Stimulated activated CD8-positive, alpha-beta memory T cell treated with anti-CD3 and anti-CD28 coated beads, Interleukin-2, amount 100 ng/mL, for 48 hours (primary cell): Measurements from ENCODE around the gene SNF8.
"Not testable (repeated sequence)": the region's sequence is repeated elsewhere in the genome, so short reads cannot be mapped to it uniquely, and the experiment has no call there.

Experiments used
- DNase-seq, 2 donors: peaks; one replicate each; pipeline ENCODE4 v3.0.0-alpha.2; 2020; ENCODE audit warnings: low read depth in 2 of 2

The SNF8 gene, protein sequence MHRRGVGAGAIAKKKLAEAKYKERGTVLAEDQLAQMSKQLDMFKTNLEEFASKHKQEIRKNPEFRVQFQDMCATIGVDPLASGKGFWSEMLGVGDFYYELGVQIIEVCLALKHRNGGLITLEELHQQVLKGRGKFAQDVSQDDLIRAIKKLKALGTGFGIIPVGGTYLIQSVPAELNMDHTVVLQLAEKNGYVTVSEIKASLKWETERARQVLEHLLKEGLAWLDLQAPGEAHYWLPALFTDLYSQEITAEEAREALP

GRCh38 chr17:48944515-48945260, at the start of gene SNF8:
Gene SNF8, minus strand, starts transcription at chr17:48944842. Its CDS starts 108 bp downstream, at chr17:48944734.
- peak; percentile 90 to 93 for DNase-seq

DNA sequence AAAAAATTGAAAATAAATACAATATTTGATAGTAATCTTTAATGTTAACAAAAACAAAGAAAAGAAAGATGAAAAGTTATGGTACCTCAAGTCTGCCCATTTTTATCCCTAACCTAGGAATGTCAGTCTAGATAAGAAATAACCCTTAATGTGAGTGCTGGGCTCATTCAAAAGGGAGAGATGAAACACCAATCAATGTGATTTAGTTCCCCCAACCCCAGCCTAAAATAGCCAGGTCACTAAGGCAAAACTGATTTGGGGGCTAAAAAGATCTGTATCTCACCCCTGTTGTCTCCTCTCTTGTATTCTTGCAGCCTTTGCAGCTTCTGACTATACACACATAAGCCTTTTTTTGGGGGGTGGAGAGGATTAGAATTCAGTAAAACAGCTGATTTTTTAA, 49.3 kb upstream of the SNF8 start:
- no peak for DNase-seq

GRCh38 chr17:48993305-48993704, 48.7 kb upstream of the SNF8 start:
- no peak for DNase-seq

- no peak for DNase-seq
Observed at GRCh38 chr17:48992444-48992843, 47.8 kb upstream of the SNF8 start.

- no peak for DNase-seq
Observed at GRCh38 chr17:48990882-48991357, 46.3 kb upstream of the SNF8 start.

DNA sequence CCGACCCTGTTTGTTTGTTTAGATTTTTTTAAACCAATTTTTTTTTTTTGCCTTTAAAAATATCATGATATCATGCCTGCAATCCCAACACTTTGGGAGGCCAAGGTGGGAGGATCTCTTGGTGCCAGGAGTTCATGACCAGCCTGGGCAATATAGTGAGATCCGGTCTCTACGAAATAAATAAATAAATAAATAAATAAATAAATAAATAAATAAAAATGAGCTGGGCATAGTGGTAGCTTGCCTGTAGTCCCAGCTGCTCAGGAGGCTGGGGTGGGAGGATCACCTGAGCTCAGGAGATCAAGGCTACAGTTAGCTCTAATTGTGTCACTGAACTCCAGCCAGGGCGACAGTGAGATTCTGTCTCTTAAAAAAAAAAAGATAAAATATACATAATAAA, 44.5 kb upstream of the SNF8 start:
- no peak for DNase-seq

DNA sequence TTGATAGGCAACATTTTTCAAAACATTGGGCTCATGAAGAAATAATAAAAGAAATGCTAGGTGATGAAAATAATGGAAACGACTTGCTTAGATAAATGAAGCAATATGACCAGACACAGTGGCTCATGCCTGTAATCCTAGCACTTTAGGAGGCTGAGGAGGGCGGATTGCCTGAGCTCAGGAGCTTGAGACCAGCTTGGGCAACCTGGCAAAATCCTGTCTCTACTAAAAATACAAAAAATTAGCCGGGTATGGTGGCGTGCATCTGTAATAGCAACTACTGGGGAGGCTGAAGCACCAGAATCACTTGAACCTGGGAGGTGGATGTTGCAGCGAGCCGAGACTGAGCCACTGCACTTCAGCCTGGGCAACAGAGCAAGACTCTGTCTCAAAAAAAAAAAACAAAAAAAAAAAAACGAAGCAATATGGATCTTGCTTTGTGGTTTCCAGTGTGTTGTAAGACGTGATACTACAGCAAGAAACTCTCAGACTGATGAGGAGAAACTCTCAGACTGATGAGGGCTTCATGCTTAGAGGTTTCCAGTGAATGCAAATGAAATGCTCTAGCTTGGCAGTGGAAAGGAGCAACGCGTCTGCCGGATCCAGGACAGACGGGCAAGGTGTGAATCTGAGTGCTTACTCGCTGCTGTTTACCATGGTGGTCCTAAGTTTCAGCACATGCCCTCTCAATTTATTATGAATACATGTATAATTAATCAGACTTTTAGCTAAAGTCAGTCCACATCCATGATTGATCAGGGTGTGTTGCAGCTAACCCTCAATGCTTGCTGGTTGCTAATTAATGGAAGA, 41.0 kb upstream of the SNF8 start:
- DNase-seq: no peak

GRCh38 chr17:48981927-48982539, 37.4 kb upstream of the SNF8 start:
- no peak for DNase-seq

DNA sequence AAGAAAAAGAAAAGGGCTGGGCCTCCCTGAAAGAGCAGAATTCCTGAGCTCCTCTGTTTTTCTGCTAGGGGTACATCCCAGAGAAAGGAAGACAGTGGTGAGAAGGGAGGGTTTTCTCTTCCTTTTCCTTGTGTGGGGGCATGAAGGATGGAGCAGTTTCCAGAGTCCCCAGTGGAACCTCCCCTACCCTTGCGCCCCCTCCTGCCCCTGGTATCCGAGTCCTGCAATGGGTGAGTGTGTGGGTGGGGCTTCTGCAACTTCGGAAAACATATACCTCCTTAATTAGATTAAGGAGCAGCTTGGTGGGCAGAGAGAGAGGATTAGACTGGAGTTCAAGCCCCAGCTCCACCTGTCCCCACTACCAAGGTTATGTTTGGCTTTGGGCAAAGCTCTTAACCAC, 29.2 kb upstream of the SNF8 start:
- DNase-seq: no peak

GRCh38 chr17:48972749-48973097, 28.1 kb upstream of the SNF8 start:
- DNase-seq: no peak

DNA sequence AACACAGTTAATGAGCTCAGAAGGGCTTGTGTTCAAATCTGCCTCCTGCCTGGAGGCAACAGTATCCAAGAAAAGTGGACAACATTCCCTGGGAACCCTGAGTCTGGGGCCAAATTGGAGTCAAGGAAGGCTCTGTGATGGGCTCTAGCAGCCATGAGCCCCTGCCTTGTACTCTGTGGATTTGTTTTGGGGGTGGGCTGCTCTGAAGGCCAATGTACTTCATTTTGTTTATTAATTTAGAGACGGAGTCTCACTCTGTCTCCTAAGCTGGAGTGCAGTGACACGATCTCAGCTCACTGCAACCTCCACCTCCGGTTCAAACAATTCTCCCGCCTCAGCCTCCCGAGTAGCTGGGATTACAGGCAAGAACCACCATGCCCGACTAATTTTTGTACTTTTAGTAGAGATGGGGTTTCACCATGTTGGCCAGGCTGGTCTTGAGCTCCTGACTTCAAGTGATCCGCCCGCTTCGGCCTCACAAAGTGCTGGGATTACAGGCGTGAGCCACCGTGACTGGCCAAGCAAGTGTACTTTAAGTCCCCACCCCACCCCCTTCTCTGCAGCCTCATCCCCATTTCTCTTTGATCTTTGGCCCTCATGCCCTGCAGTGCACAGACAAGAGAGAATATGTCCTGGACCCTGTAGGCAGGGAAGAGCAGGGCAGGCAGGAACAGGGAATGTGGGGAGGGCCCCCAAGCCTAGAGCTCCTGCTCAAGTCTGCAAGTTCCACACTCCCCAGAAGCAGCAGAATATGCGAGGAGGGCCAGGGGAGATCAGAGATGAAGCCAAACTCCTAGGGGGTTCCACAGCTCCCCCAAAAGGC, 26.4 kb upstream of the SNF8 start:
- no peak for DNase-seq

- DNase-seq: no peak
Observed at GRCh38 chr17:48970224-48970623, 25.6 kb upstream of the SNF8 start.

GRCh38 chr17:48961516-48962233, 17.0 kb upstream of the SNF8 start:
- DNase-seq: no peak

- DNase-seq: no peak
Observed at GRCh38 chr17:48960834-48961515, 16.3 kb upstream of the SNF8 start.

DNA sequence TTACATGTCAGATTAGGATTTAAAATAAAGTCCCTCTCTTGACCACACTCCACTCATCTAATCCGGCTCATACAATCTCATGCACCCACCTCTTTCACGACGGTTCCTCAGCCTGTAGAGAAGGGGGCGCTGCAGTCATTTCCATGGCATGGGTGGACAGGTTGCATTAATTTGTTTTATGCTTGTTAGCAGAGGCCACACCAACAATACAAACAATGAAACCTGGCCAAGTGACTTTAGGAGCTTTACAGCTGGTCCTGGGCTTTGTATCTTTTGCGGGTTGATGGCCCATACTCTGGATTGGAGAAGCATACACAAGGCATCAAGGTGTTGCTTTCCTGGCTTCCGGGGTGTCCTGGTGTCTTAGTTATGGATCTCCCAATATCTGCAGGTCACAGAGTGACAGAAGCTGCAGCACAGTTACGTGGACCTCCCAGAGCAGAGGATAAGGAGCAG, 9.7 kb upstream of the SNF8 start:
- no peak for DNase-seq

GRCh38 chr17:48952904-48953303, 8.3 kb upstream of the SNF8 start:
- DNase-seq: no peak

GRCh38 chr17:48951572-48951971, 6.9 kb upstream of the SNF8 start:
- no peak for DNase-seq

- not testable (repeated sequence) for DNase-seq
Observed at GRCh38 chr17:48945261-48945651, 614 bp upstream of the SNF8 start.

GRCh38 chr17:48933035-48933434, 11.6 kb downstream of the SNF8 start:
- DNase-seq: no peak

GRCh38 chr17:48930435-48930873, 14.2 kb downstream of the SNF8 start:
- DNase-seq: no peak
